Measurements from ENCODE around the gene SP9.
A peak's percentile ranks its signal among the peaks of the same experiment; 100 is the strongest.

The SP9 gene

DNA sequence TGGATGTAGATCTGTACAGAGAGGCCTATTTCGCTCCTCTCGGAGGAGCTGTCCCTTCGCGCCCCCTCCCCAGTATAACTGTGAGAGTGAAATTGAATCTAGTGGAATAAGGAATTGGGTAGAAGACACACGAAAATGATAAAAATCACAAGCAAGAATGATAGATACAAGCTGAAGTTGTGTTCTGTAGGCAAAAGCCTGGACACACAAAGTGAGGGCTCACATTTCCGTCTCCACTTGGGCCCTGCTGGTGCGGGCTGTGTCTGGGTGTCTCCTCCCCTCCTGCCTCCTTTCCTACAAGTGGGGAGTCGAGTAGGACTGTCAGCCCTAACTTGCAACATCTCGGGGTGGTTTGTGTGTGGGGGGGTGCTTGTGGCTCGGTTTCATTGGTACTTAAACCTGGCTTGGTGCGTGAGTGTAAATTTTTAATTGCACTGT lies 457 bp upstream of the SP9 start:
- Histone ChIP-seq H3K79me2 (ENCODE audit: control insufficient read depth, insufficient read depth, low read length, unreplicated experiment) (no peaks in the 10 kb centered on the region), H3K27ac (ENCODE audit: low read depth, low read length) (no peak overlapping the region), H3K4me3 (ENCODE audit: low read depth, low read length) (no peak overlapping the region), H3K36me3 (ENCODE audit: insufficient read depth, low read length) (no peaks in the 10 kb centered on the region), H3K27me3 (ENCODE audit: insufficient read depth, low read length) (peaks cover 98% of the 10 kb centered on the region), H3K4me1 (ENCODE audit: control insufficient read depth, insufficient read depth, low read length, unreplicated experiment) (no peaks in the 10 kb centered on the region), H2AFZ (ENCODE audit: low read length, unreplicated experiment) (no peak overlapping the region)

DNA sequence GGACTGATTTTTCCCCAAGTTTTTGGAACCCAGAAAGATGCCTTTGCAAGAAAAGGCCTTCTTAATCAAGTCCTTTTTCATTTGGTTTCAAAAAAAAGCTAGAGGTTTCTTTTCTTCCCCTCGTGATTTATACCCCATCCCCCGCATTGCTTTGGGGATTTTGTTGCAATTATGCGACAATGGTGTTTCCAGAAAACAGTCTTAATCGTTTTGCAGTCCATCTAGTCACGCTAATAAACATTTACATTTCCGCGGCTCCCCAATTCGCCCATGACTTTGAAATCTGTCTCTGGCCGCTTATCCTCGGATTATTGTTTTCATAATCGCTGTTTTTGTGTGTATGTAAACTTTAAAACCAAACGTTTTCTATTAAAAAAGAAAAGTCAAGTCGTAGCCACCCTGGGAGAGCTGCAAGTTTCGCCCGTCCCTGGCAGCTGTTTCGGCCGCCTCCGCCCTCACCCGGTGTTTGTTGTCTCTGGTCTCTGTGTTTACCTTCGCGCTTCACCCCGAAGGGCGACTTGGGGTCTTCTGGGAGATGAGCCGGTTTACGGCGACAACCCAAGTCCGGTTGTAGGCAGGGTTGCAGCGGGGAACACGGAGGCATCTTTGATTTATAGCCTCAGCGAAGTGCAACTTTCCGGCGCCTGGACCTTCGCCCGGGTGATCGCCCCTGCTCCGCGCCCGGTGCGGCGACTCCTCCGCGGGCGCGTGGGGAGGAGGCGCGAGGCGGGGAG lies 667 bp downstream of the SP9 start:
- H3K36me3 ChIP-seq (ENCODE audit: insufficient read depth, low read length): no peaks in the 10 kb centered on the region
- H3K79me2 ChIP-seq (ENCODE audit: control insufficient read depth, insufficient read depth, low read length, unreplicated experiment): no peaks in the 10 kb centered on the region
- H3K27me3 ChIP-seq (ENCODE audit: insufficient read depth, low read length): peaks cover 97% of the 10 kb centered on the region
- peak overlapping the region; percentile 71 for H3K4me3 ChIP-seq (ENCODE audit: low read depth, low read length)
- no peak overlapping the region for H3K27ac ChIP-seq (ENCODE audit: low read depth, low read length)
- H3K4me1 ChIP-seq (ENCODE audit: control insufficient read depth, insufficient read depth, low read length, unreplicated experiment): no peaks in the 10 kb centered on the region
- H2AFZ ChIP-seq (ENCODE audit: low read length, unreplicated experiment): peak overlapping the region; percentile 51

DNA sequence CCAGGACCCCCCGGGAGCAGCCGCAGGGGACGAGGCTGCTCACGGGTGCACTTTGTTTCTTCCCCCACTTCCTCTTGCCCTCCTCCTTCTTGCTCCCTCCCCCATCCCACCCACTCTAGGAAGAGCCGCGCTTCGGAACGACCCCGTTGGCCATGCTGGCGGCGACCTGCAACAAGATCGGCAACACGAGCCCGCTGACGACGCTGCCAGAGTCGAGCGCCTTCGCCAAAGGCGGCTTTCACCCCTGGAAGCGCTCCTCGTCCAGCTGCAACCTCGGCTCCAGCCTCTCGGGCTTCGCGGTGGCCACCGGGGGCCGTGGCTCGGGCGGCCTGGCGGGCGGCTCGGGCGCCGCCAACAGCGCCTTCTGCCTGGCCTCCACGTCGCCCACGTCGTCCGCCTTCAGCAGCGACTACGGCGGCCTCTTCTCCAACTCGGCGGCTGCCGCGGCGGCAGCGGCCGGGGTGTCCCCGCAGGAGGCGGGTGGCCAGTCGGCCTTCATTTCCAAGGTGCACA lies 1.3 kb downstream of the SP9 start:
- no peaks in the 10 kb centered on the region for H3K36me3 ChIP-seq (ENCODE audit: insufficient read depth, low read length)
- no peaks in the 10 kb centered on the region for H3K79me2 ChIP-seq (ENCODE audit: control insufficient read depth, insufficient read depth, low read length, unreplicated experiment)
- no peak overlapping the region for H3K27ac ChIP-seq (ENCODE audit: low read depth, low read length)
- H3K4me3 ChIP-seq (ENCODE audit: low read depth, low read length): peak overlapping the region; percentile 71
- peaks cover 97% of the 10 kb centered on the region for H3K27me3 ChIP-seq (ENCODE audit: insufficient read depth, low read length)
- peak overlapping the region; percentile 51 for H2AFZ ChIP-seq (ENCODE audit: low read length, unreplicated experiment)
- H3K4me1 ChIP-seq (ENCODE audit: control insufficient read depth, insufficient read depth, low read length, unreplicated experiment): no peaks in the 10 kb centered on the region

DNA sequence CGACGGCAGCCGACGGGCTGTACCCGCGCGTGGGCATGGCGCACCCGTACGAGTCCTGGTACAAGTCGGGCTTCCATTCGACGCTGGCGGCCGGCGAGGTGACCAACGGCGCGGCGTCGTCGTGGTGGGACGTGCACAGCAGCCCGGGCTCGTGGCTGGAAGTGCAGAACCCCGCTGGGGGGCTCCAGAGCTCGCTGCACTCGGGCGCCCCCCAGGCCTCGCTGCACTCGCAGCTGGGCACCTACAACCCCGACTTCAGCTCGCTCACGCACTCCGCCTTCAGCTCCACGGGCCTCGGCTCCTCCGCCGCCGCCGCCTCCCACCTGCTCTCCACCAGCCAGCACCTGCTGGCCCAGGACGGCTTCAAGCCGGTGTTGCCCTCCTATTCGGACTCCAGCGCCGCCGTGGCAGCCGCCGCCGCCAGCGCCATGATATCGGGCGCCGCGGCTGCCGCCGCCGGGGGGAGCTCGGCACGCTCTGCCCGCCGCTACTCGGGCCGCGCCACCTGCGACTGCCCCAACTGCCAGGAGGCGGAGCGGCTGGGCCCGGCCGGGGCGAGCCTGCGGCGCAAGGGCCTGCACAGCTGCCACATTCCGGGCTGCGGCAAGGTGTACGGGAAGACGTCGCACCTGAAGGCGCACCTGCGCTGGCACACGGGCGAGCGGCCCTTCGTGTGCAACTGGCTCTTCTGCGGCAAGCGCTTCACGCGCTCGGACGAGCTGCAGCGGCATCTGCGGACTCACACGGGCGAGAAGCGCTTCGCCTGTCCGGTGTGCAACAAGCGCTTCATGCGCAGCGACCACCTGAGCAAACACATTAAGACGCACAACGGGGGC lies 2.0 kb downstream of the SP9 start:
- H2AFZ ChIP-seq (ENCODE audit: low read length, unreplicated experiment): no peak overlapping the region
- H3K4me1 ChIP-seq (ENCODE audit: control insufficient read depth, insufficient read depth, low read length, unreplicated experiment): peaks cover 2% of the 10 kb centered on the region
- H3K36me3 ChIP-seq (ENCODE audit: insufficient read depth, low read length): no peaks in the 10 kb centered on the region
- peak overlapping the region; percentile 71 for H3K4me3 ChIP-seq (ENCODE audit: low read depth, low read length)
- H3K79me2 ChIP-seq (ENCODE audit: control insufficient read depth, insufficient read depth, low read length, unreplicated experiment): no peaks in the 10 kb centered on the region
- H3K27ac ChIP-seq (ENCODE audit: low read depth, low read length): no peak overlapping the region
- peaks cover 94% of the 10 kb centered on the region for H3K27me3 ChIP-seq (ENCODE audit: insufficient read depth, low read length)

GRCh38 chr2:174337337-174338146 lies 2.8 kb downstream of the SP9 start:
- Histone ChIP-seq H3K79me2 (ENCODE audit: control insufficient read depth, insufficient read depth, low read length, unreplicated experiment) (no peaks in the 10 kb centered on the region), H3K27me3 (ENCODE audit: insufficient read depth, low read length) (peaks cover 94% of the 10 kb centered on the region), H3K4me3 (ENCODE audit: low read depth, low read length) (peak overlapping the region; percentile 71), H3K27ac (ENCODE audit: low read depth, low read length) (no peak overlapping the region), H3K36me3 (ENCODE audit: insufficient read depth, low read length) (no peaks in the 10 kb centered on the region), H3K4me1 (ENCODE audit: control insufficient read depth, insufficient read depth, low read length, unreplicated experiment) (peaks cover 9% of the 10 kb centered on the region), H2AFZ (ENCODE audit: low read length, unreplicated experiment) (peak overlapping the region; percentile 15)

GRCh38 chr2:174338147-174338605 lies 3.4 kb downstream of the SP9 start:
- Histone ChIP-seq H3K4me1 (ENCODE audit: control insufficient read depth, insufficient read depth, low read length, unreplicated experiment) (peaks cover 9% of the 10 kb centered on the region), H3K27me3 (ENCODE audit: insufficient read depth, low read length) (peaks cover 94% of the 10 kb centered on the region), H3K27ac (ENCODE audit: low read depth, low read length) (no peak overlapping the region), H3K4me3 (ENCODE audit: low read depth, low read length) (no peak overlapping the region), H3K79me2 (ENCODE audit: control insufficient read depth, insufficient read depth, low read length, unreplicated experiment) (no peaks in the 10 kb centered on the region), H3K36me3 (ENCODE audit: insufficient read depth, low read length) (no peaks in the 10 kb centered on the region), H2AFZ (ENCODE audit: low read length, unreplicated experiment) (no peak overlapping the region)

DNA sequence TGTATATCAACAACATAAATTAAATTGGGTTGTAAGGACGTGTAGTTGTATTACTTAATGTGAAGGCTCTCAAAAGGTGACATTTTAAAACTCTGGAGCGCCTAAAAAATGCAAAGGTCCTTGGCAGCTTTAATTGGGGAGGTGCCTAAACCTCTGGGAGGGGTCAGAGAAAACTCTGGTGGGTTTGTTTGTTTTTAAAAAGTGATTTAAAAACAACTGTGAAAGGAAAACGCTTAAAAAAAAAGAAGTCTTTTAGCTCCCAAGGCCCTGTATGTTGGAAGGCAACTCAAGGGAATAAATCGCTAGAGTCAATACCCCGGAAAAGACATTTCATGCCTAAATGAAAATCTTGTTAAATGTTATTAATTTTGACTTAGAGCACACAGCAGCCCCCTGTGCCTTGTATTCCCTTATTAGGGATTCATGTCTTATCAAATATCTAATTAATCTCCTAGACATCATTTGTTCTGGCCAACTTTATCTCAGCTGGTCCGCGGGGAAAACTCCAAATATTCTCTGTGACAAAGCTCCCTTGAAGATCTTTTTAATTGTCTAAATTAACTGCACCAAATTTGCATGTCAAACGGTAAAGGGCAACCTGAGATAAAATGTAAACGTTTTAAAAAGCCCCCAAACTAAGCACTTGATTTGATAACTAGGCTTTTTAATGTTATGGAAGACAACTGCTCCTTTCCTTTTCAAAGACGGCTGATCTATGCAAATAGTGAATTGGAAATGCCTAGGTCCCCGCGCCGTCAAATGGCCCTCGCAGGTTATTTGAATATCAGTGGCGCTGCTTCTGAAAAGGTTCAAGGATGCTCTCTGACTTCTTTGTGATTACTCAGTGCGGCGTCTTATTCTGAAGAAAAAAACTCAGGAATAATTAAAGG lies 4.2 kb downstream of the SP9 start:
- H3K27me3 ChIP-seq (ENCODE audit: insufficient read depth, low read length): peaks cover 94% of the 10 kb centered on the region
- H3K79me2 ChIP-seq (ENCODE audit: control insufficient read depth, insufficient read depth, low read length, unreplicated experiment): no peaks in the 10 kb centered on the region
- H3K4me3 ChIP-seq (ENCODE audit: low read depth, low read length): no peak overlapping the region
- H2AFZ ChIP-seq (ENCODE audit: low read length, unreplicated experiment): no peak overlapping the region
- peaks cover 9% of the 10 kb centered on the region for H3K4me1 ChIP-seq (ENCODE audit: control insufficient read depth, insufficient read depth, low read length, unreplicated experiment)
- H3K27ac ChIP-seq (ENCODE audit: low read depth, low read length): no peak overlapping the region
- H3K36me3 ChIP-seq (ENCODE audit: insufficient read depth, low read length): no peaks in the 10 kb centered on the region

DNA sequence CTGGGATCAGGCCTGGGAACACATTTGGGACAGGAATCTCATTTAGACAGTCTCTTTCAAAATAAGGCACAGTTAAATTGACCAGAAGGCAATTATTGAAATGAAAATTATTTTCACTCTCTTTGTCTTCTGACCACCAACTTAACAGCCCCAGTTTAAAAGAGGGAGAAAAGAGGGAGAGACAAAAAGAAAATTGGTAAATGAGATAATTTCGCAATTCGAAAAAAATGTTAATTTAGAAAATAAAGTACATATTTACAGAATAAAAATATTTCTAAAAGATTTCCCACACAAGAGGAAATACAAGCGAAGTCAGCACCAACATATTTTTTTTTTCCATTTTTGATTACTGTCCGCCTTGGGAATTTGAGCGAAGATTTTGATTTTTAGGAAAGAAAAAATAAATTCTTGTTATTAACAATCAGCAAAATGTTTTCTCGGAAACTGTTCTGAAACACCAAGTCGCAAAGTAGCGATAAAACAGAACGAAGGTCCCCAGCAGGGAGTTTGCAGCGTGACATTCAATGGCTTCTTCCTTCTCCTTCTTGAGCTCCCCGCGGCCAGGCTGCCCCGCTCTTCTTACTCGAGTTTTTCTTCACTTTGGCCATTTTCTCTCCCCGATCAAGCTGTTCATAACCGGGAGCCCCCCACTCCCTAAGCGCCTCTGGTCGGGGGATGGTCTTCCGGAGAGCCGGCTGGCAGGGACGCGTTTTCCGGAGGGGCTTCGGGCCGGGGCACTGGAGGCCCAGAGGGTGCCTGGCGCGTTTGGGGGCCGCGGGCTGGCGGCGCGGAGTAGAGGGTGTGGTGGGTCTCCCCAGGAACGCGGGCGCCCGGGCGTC lies 5.0 kb downstream of the SP9 start:
- peak overlapping the region; percentile 42 for H2AFZ ChIP-seq (ENCODE audit: low read length, unreplicated experiment)
- H3K4me3 ChIP-seq (ENCODE audit: low read depth, low read length): peak overlapping the region; percentile 39; the same call in 1 of the 2 replicates
- H3K4me1 ChIP-seq (ENCODE audit: control insufficient read depth, insufficient read depth, low read length, unreplicated experiment): peaks cover 9% of the 10 kb centered on the region
- peaks cover 94% of the 10 kb centered on the region for H3K27me3 ChIP-seq (ENCODE audit: insufficient read depth, low read length)
- H3K27ac ChIP-seq (ENCODE audit: low read depth, low read length): no peak overlapping the region
- no peaks in the 10 kb centered on the region for H3K36me3 ChIP-seq (ENCODE audit: insufficient read depth, low read length)
- H3K79me2 ChIP-seq (ENCODE audit: control insufficient read depth, insufficient read depth, low read length, unreplicated experiment): no peaks in the 10 kb centered on the region

Data from ACC112 (cell line).